Osteocyte (in vitro differentiated cells): Measurements from ENCODE around the gene GPR25. TPM values are rescaled to one million over a fixed set of nuclear protein-coding genes. Genes with fewer than 3 reads are reported as not detected.

Experiments
- DNase-seq: peaks from one replicate; pipeline ENCODE4 v3.0.0; 2021; ENCODE audit warnings: mixed read lengths; ENCODE audit not compliant: unreplicated experiment; ENCODE audit errors: extremely low spot score
- H3K27ac Mint-ChIP-seq: one replicate; pipeline ENCODE4 v1.8.0; 2021; ENCODE audit warnings: mild to moderate bottlenecking, mixed read lengths; ENCODE audit not compliant: unreplicated experiment
- H3K27me3 Mint-ChIP-seq: one replicate; pipeline ENCODE4 v1.8.0; 2021; ENCODE audit warnings: mixed read lengths; ENCODE audit not compliant: unreplicated experiment
- H3K36me3 Mint-ChIP-seq: one replicate; pipeline ENCODE4 v1.8.0; 2021; ENCODE audit warnings: mixed read lengths; ENCODE audit not compliant: unreplicated experiment
- H3K4me1 Mint-ChIP-seq: one replicate; pipeline ENCODE4 v1.8.0; 2021; ENCODE audit warnings: mixed read lengths; ENCODE audit not compliant: unreplicated experiment
- H3K4me3 Mint-ChIP-seq: one replicate; pipeline ENCODE4 v1.8.0; 2021; ENCODE audit warnings: mild to moderate bottlenecking, moderate library complexity, mixed read lengths; ENCODE audit not compliant: unreplicated experiment
- H3K9me3 Mint-ChIP-seq: one replicate; pipeline ENCODE4 v1.8.0; 2021; ENCODE audit warnings: mixed read lengths; ENCODE audit not compliant: unreplicated experiment
- total RNA-seq: library from RNA; stranded (reverse); gene quantifications from 2 replicates; pipeline ENCODE4 v1.2.1, GENCODE V29; 2021
- TF ChIP-seq, protein P1 (sequence below): fragments of 200-600 bp; sonication (generic); IDR thresholded peaks from 2 replicates; pipeline ENCODE4 v1.5.0; 2021; ENCODE audit warnings: antibody characterized with exemption, mild to moderate bottlenecking, moderate library complexity

Gene GPR25
- total RNA-seq, 1 donor from 2014 or later: not detected

DNA sequence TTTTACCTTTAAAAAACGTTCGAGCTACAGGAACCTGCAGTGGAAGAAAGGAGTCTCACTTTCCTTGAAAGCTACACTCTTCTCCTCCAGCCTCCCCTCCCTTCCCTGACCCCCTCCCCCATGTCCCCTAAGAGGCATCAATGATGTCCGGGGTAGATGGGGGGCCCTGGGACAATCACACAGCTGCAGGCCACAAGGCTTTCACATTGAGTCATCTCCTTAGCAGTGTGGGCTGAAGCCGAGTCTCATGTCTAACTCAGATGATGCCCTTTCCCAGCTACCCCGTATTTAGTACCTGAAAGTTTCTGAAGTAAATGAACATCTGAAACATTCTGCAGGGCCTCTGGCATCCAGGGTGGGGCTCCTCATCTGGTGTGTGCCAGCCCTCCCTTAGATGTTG, 6.3 kb upstream of the GPR25 start:
- no peak for DNase-seq
- Mint-ChIP-seq H3K27me3 (peaks cover 9% of the 10 kb centered on the region), H3K4me3 (no peak overlapping the region), H3K27ac (no peak overlapping the region), H3K36me3 (peaks cover 21% of the 10 kb centered on the region), H3K9me3 (no peaks in the 10 kb centered on the region), H3K4me1 (peaks cover 19% of the 10 kb centered on the region)
- TF ChIP-seq, protein P1, sequence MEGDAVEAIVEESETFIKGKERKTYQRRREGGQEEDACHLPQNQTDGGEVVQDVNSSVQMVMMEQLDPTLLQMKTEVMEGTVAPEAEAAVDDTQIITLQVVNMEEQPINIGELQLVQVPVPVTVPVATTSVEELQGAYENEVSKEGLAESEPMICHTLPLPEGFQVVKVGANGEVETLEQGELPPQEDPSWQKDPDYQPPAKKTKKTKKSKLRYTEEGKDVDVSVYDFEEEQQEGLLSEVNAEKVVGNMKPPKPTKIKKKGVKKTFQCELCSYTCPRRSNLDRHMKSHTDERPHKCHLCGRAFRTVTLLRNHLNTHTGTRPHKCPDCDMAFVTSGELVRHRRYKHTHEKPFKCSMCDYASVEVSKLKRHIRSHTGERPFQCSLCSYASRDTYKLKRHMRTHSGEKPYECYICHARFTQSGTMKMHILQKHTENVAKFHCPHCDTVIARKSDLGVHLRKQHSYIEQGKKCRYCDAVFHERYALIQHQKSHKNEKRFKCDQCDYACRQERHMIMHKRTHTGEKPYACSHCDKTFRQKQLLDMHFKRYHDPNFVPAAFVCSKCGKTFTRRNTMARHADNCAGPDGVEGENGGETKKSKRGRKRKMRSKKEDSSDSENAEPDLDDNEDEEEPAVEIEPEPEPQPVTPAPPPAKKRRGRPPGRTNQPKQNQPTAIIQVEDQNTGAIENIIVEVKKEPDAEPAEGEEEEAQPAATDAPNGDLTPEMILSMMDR: no peak

DNA sequence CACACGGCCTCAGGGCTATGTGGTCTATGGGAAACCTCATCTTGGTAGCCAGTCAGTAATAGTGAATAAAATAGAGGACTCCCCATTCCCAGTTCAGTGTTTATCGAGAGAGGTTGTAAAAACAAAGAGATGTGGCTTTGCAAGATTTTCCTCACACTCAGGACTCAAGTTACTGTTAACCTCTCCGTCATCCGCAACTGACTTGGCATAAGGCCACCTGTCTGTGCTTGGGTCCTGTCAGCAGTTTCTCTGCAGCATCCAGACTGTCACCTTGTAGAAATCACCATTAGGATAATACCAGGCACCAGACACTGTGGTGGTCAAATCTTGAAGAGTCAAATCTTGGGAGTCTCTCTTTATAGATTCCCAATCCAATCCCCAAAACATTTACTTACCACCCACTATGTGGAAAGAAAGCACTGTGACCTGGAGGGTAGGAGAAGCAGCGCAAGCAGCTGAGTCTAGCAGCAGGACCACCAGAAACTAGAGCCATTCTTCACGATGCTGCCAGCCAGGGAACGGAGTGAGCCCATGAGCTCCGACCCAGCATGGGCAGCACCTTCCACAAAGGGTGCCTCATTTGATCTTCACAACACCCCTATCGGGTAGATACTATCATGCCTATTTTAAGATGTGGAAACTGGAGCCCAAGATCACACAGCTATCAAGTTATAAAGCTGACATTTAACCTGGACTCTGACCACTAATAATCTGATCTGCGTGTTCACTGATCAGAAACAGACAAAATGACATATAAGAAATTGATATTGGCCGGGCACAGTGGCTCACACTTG, 5.6 kb upstream of the GPR25 start:
- peaks cover 18% of the 10 kb centered on the region for H3K36me3 Mint-ChIP-seq
- H3K4me3 Mint-ChIP-seq: no peak overlapping the region
- no peak for DNase-seq
- H3K9me3 Mint-ChIP-seq: no peaks in the 10 kb centered on the region
- TF ChIP-seq, protein P1: no peak
- H3K27me3 Mint-ChIP-seq: peaks cover 9% of the 10 kb centered on the region
- H3K4me1 Mint-ChIP-seq: peaks cover 19% of the 10 kb centered on the region
- H3K27ac Mint-ChIP-seq: no peak overlapping the region

DNA sequence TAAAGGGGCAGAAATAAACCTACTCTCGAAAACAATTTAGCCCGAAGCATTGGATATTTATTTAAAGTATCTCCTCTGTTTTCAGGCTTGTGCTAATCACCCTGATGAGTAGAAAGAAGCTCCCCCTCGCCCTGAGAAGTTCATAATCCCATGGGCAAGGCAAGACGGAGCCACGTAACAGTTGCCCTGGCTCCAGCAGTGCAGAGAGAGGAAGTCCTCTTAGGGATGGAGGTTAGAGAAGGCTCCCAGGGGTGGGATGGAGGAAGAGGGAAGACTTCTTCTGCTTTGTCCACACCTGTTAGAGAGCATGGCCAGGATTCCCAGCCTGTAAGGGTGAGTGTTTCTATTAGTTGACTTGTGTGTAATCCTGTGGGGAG, 3.4 kb upstream of the GPR25 start:
- no peaks in the 10 kb centered on the region for H3K9me3 Mint-ChIP-seq
- H3K36me3 Mint-ChIP-seq: peaks cover 6% of the 10 kb centered on the region
- H3K4me3 Mint-ChIP-seq: no peak overlapping the region
- TF ChIP-seq, protein P1: no peak
- H3K27ac Mint-ChIP-seq: no peak overlapping the region
- peaks cover 9% of the 10 kb centered on the region for H3K27me3 Mint-ChIP-seq
- peaks cover 19% of the 10 kb centered on the region for H3K4me1 Mint-ChIP-seq
- peak; percentile 36 for DNase-seq

DNA sequence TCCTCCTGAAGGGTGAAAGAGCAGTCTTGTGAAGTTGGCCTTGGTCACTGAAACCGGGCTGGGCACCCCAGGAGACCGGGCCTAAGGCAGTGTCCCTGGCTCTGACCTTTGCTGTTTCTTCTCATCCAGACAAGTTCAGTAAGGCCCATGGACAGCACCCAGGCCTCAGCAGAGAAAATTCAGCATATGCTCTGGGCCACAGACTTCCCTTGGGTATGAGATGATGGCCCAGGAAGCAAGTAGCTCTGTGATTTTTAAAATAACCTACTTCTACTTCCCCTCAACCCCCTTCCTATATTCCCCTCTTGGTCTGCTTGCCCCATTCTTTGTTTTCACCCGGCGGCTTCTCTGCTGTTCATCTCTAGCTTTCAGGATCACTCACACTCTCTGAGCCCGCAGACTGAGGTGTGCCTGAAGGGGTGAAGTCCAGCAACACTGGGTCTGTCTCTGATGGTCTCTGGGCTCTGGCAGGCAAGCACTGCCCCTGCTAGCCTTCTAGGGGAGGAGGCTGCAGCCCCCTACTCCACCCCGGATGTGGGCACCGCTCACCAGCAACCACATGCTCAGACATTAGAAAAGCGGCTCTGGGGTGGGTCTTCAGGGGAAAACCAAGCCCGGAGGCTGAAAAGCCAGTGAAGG, 2.9 kb upstream of the GPR25 start:
- DNase-seq: peak; percentile 70
- Mint-ChIP-seq H3K9me3 (no peaks in the 10 kb centered on the region), H3K4me1 (peaks cover 19% of the 10 kb centered on the region), H3K4me3 (no peak overlapping the region), H3K27ac (no peak overlapping the region), H3K36me3 (peaks cover 4% of the 10 kb centered on the region), H3K27me3 (peaks cover 14% of the 10 kb centered on the region)
- TF ChIP-seq, protein P1: no peak

DNA sequence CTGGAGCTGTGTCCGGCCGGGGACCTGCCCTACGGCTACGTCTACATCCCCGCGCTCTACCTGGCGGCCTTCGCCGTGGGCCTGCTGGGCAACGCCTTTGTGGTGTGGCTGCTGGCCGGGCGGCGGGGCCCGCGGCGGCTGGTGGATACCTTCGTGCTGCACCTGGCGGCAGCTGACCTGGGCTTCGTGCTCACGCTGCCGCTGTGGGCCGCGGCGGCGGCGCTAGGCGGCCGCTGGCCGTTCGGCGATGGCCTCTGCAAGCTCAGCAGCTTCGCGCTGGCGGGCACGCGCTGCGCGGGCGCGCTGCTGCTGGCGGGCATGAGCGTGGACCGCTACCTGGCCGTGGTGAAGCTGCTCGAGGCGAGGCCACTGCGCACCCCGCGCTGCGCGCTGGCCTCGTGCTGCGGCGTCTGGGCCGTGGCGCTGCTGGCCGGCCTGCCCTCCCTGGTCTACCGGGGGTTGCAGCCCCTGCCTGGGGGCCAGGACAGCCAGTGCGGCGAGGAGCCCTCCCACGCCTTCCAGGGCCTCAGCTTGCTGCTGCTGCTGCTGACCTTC, 412 bp downstream of the GPR25 start:
- Mint-ChIP-seq H3K36me3 (no peaks in the 10 kb centered on the region), H3K9me3 (no peaks in the 10 kb centered on the region), H3K27ac (no peak overlapping the region)

More for the DNA sequence above, 412 bp downstream of the GPR25 start:
- Mint-ChIP-seq H3K27me3 (peaks cover 29% of the 10 kb centered on the region), H3K4me1 (no peaks in the 10 kb centered on the region), H3K4me3 (no peak overlapping the region)
- peak; percentile 82 for DNase-seq
- TF ChIP-seq, protein P1: no peak
